HepG2 (cell line): ENCODE results near the gene ACVR1B. TPM values are rescaled to one million over a fixed set of nuclear protein-coding genes. Genes with fewer than 3 reads are reported as not detected.

Source experiments
- ATAC-seq: fragments of 200-7000 bp; cut with Tn5 transposase; 3 replicates; pipeline ENCODE4 v1.9.1; 2020; ENCODE audit warnings: mild to moderate bottlenecking, moderate library complexity
- BruUV-seq: library from RNA; stranded (reverse); fragments of 400-500 nt; replicated peaks from 2 replicates; lab custom pipeline; 2021; lab: Mats Ljungman, UMichigan
- CTCF ChIA-PET: fragments of 300-600 bp; formaldehyde crosslinking; extraction: SDS; loops from one replicate; lab custom pipeline; 2021; ENCODE audit warnings: low total read pairs, inconsistent platforms, low intra/inter-chr PET ratio; lab: Yijun Ruan, JAX
- POLR2A ChIA-PET: fragments of 350-600 bp; sonication (Branson Sonifier 250); formaldehyde crosslinking; loops from one replicate; lab custom pipeline; 2020; ENCODE audit warnings: antibody characterized with exemption, inconsistent platforms; lab: Yijun Ruan, JAX
- DNase-seq: peaks from one replicate; pipeline ENCODE4 v3.0.0-alpha.2; 2015; ENCODE audit warnings: low spot score
- FAIRE-seq: peaks from 3 replicates; lab custom pipeline; 2011; peaks lifted over from hg19 to GRCh38; lab: Jason Lieb, UNC
- H2AFZ ChIP-seq: one replicate; pipeline ENCODE4 v1.6.1; 2011; ENCODE audit warnings: low read length, inconsistent platforms
- H3K27ac ChIP-seq: fragments of 300-600 bp; 3 replicates; pipeline ENCODE4 v1.8.0; 2011; ENCODE audit warnings: mixed run types, mild to moderate bottlenecking, mixed read lengths, low read length, inconsistent platforms; ENCODE audit not compliant: insufficient read depth; ENCODE audit errors: extremely low read length
- H3K27me3 ChIP-seq, 2 experiments: fragments of 200-600 bp in 1 of 2; 2 replicates in 1 of 2; 3 replicates in 1 of 2; pipeline versions ENCODE4 v1.6.0 to v1.8.0; 2011; ENCODE audit warnings: low read length in 2 of 2, mild to moderate bottlenecking in 2 of 2, moderate library complexity in 2 of 2, inconsistent platforms in 1 of 2; ENCODE audit not compliant: insufficient read depth in 2 of 2, control insufficient read depth in 1 of 2
- H3K36me3 ChIP-seq, 2 experiments: fragments of 200-600 bp in 1 of 2; replicated peaks in 1 of 2; 2 replicates in 1 of 2; 3 replicates in 1 of 2; pipeline versions ENCODE4 v1.5.1 to v1.8.0; 2011; ENCODE audit warnings: low read length in 2 of 2, inconsistent platforms in 1 of 2; ENCODE audit not compliant: insufficient read depth in 2 of 2, control insufficient read depth in 1 of 2
- H3K4me1 ChIP-seq: 2 replicates; pipeline ENCODE4 v1.5.1; 2012; ENCODE audit warnings: low read length, inconsistent platforms; ENCODE audit not compliant: insufficient read depth
- H3K4me2 ChIP-seq: 2 replicates; pipeline ENCODE4 v1.6.0; 2011; ENCODE audit warnings: low read depth, low read length, inconsistent platforms
- H3K4me3 ChIP-seq, 3 experiments: fragments of 200-600 bp in 1 of 3; sonication (generic), shearing (Covaris generic) in 1 of 3; replicated peaks in 1 of 3; 2 replicates each; pipeline ENCODE4 v1.5.1; 2011 to 2016; ENCODE audit warnings: low read length in 3 of 3, inconsistent platforms in 2 of 3, low read depth in 2 of 3, mild to moderate bottlenecking in 2 of 3, control low read depth in 1 of 3, mixed read lengths in 1 of 3; ENCODE audit not compliant: insufficient read depth in 1 of 3
- H3K79me2 ChIP-seq: one replicate; pipeline ENCODE4 v1.6.1; 2011; ENCODE audit warnings: low read length, inconsistent platforms; ENCODE audit not compliant: insufficient read depth
- H3K9ac ChIP-seq: 2 replicates; pipeline ENCODE4 v1.6.0; 2011; ENCODE audit warnings: mild to moderate bottlenecking, low read depth, low read length, inconsistent platforms; ENCODE audit not compliant: insufficient read depth
- H3K9me3 ChIP-seq: 2 replicates; pipeline ENCODE4 v1.5.1; 2012; ENCODE audit warnings: mild to moderate bottlenecking, low read length
- H4K20me1 ChIP-seq: 2 replicates; pipeline ENCODE4 v1.6.0; 2011; ENCODE audit warnings: inconsistent platforms, mild to moderate bottlenecking, low read length, moderate library complexity; ENCODE audit not compliant: insufficient read depth
- AGO1 ChIP-seq: fragments of 200-400 bp; formaldehyde crosslinking; IDR thresholded peaks from 2 replicates; pipeline ENCODE4 v1.6.1; 2017; ENCODE audit warnings: mild to moderate bottlenecking, low read depth, low read length, moderate library complexity; ENCODE audit not compliant: poor library complexity, severe bottlenecking
- BRF2 ChIP-seq: sonication (generic); formaldehyde crosslinking; IDR thresholded peaks from 2 replicates; pipeline ENCODE4 v1.8.1; 2022; ENCODE audit warnings: mild to moderate bottlenecking, missing genetic modification reagents
- TCF7 ChIP-seq: sonication (generic); IDR thresholded peaks from 2 replicates; pipeline ENCODE4 v1.6.1; 2016; ENCODE audit warnings: antibody characterized with exemption, low read depth
- ZFP62 ChIP-seq: sonication (generic); formaldehyde crosslinking; IDR thresholded peaks from 2 replicates; pipeline ENCODE4 v1.4.0; 2020; ENCODE audit warnings: missing genetic modification reagents
- ZNF513 ChIP-seq: sonication (generic); formaldehyde crosslinking; conservative IDR thresholded peaks from 2 replicates; pipeline ENCODE4 v1.5.0; 2020; ENCODE audit warnings: missing genetic modification reagents
- ZNF781 ChIP-seq: sonication (generic); formaldehyde crosslinking; IDR thresholded peaks from 2 replicates; pipeline ENCODE4 v1.5.1; 2020; ENCODE audit warnings: borderline replicate concordance, mild to moderate bottlenecking, missing genetic modification reagents; ENCODE audit errors: not compliant biosample characterization
- WGBS: methylation state at CpG from one replicate; pipeline ENCODE4 v1.1.6; 2017; ENCODE audit warnings: low lambda C conversion rate; 5-methylcytosine and 5-hydroxymethylcytosine counted together
- in situ Hi-C: cut with HindIII; loops from 2 replicates; pipeline ENCODE4 v1.10.0; 2017; ENCODE audit warnings: low pct_unique_long_range_greater_than_20kb; ENCODE audit not compliant: extremely low pct_ligation_motif_present
- intact Hi-C: fragments of 100-400 bp; cut with micrococcal nuclease; formaldehyde crosslinking; loops from one replicate; pipeline ENCODE4 v1.10.0; 2022; ENCODE audit not compliant: unreplicated experiment
- polyA plus RNA-seq, 8 experiments: library from polyadenylated mRNA; depleted of rRNA in 3 of 8; stranded (reverse) in 7 of 8; unstranded in 1 of 8; fragments of >200 nt; fragmentation: Illumina TruSeq in 4 of 8; extraction: Trizol in 4 of 8; gene quantifications; 2 replicates each; pipeline versions ENCODE4 v1.2.1 to v1.2.3, GENCODE V29; 2011 to 2016; ENCODE audit warnings: low read depth in 4 of 8, missing spikeins in 1 of 8, mixed read lengths in 1 of 8; ENCODE audit not compliant: insufficient read depth in 1 of 8
- total RNA-seq, 5 experiments: library from RNA; depleted of rRNA; stranded (reverse); fragments of >200 nt; fragmentation: Illumina TruSeq; extraction: Trizol; gene quantifications; 2 replicates each; pipeline ENCODE4 v1.2.3, GENCODE V29; 2016; ENCODE audit warnings: low read depth in 1 of 5

ACVR1B gene
- total and polyA plus RNA-seq, 2 of the 13 experiments (the other 11 are each of a cell fraction or from before 2014, with no cell fraction given), result 8.9 to 12.1 TPM

DNA sequence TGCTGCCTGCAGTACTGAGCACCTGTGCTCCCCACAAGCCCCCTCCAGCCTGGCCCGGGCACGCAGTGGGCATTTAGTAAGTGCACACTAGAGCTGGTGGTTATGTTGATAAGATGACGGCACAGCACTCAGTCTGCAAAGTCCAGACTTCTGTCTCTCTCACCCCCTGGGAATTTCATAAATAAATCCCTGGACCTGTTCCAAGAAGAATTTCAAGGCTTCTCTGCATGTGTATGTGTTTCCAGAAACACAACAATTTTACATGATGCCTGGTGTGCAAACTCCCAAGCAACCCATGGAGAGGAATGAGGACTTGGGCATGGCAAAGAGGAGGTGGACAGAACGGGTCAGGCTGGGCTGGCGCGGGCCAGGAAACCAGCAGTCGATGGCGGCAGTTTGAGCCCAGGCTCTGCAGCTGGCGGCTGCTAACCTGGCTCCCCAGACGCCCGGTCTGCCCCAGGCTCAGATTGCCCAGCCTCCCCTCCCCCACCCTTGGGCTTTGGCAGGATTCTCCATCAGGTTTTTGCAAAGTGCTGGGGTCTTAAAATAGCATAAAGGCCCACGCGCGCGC is 10.4 kb upstream of the ACVR1B start:
- TF ChIP-seq BRF2 (CRISPR knock-in tag) (no peak), TCF7 (no peak), ZNF513 (CRISPR knock-in tag) (no peak), AGO1 (no peak), ZFP62 (CRISPR knock-in tag) (no peak), ZNF781 (CRISPR knock-in tag) (no peak)
- in situ Hi-C loops (no loop called here), intact Hi-C loops (loop anchor here (5.0 kb wide), 2 partner anchors 41 to 411 kb away; no protein-coding TSS in a partner anchor)
- Histone ChIP-seq H3K36me3 (no peaks in the 10 kb centered on the region), H3K4me2 (no peak overlapping the region), H3K4me1 (peaks cover 15% of the 10 kb centered on the region), H3K79me2 (no peaks in the 10 kb centered on the region), H3K27me3 (peaks cover 1 to 38% of the 10 kb centered on the region in 2 experiments; a peak in 4 of 5 replicates), H3K9ac (no peak overlapping the region), H2AFZ (no peak overlapping the region), H3K4me3 (no peak overlapping the region), H3K27ac (no peak overlapping the region), H3K9me3 (no peaks in the 10 kb centered on the region), H4K20me1 (no peaks in the 10 kb centered on the region)
- no peak for FAIRE-seq
- WGBS, result 54% methylated on average over 15 of the region's 15 CpGs
- CTCF ChIA-PET, result no interaction called here
- ATAC-seq, result peak; percentile 32; the same call in 1 of the 3 replicates
- BruUV-seq, result no TSS peak
- DNase-seq, result no peak
- POLR2A ChIA-PET, result no interaction called here
